GM12892 (cell line): ENCODE data around the gene SRGAP2B.
"Not testable (repeated sequence)": the region's sequence is repeated elsewhere in the genome, so short reads cannot be mapped to it uniquely, and the experiment has no call there.

Experiments used
- POLR2A ChIP-seq: IDR thresholded peaks from 2 replicates; pipeline ENCODE4 v1.6.1; 2011; ENCODE audit warnings: low read depth, low read length, control low read depth
- POLR2AphosphoS5 ChIP-seq: IDR thresholded peaks from 2 replicates; pipeline ENCODE4 v1.6.1; 2011; ENCODE audit warnings: low read depth, low read length, control low read depth
- TAF1 ChIP-seq: IDR thresholded peaks from 2 replicates; pipeline ENCODE4 v1.6.1; 2011; ENCODE audit warnings: low read depth, mild to moderate bottlenecking, control low read depth, low read length, borderline replicate concordance

DNA sequence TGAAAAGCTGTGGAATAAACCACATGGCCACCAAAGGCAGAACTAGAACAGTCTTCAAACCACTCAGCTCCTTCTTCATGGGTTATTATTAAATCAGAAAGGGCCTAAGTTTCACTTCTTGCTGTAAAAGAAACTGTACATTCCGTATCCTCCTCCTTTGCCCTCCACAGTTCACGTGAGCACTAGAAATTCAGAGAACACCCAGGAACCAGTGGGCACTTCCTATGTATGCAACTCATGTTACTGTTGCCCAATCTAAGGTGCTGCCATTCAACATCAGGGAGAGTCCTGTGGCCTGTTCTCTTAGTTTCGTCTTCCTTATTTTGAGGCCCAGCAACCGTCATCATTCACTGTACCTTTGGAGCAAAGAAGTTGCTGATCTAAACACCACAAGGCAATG lies 86.7 kb downstream of the SRGAP2B start:
- not testable (repeated sequence) for TF ChIP-seq POLR2A, TAF1, POLR2AphosphoS5
